ENCODE results near the gene GNG3. TPM values are rescaled to one million over a fixed set of nuclear protein-coding genes. Genes with fewer than 3 reads are reported as not detected.
"Not testable (repeated sequence)": the region's sequence is repeated elsewhere in the genome, so short reads cannot be mapped to it uniquely, and the experiment has no call there.

GNG3 gene
- total RNA-seq, 1 donor from 2014 or later, result 20.0 TPM

GRCh38 chr11:62716206-62716605 is 8.7 kb downstream of the GNG3 start:
- no peak for FAIRE-seq
- no peak for DNase-seq (ENCODE audit: low spot score in 2 of 2)

- FAIRE-seq (no peak), DNase-seq (ENCODE audit: low spot score in 2 of 2) (no peak)
Measured at GRCh38 chr11:62716816-62717215, 9.3 kb downstream of the GNG3 start.

- no peak for DNase-seq (ENCODE audit: low spot score in 2 of 2)
- no peak for FAIRE-seq
Measured at GRCh38 chr11:62719302-62719978, 12.0 kb downstream of the GNG3 start.

GRCh38 chr11:62721994-62722393 is 14.5 kb downstream of the GNG3 start:
- FAIRE-seq, result no peak

GRCh38 chr11:62724171-62724570 is 16.7 kb downstream of the GNG3 start:
- no peak for DNase-seq (ENCODE audit: low spot score in 2 of 2)
- no peak for FAIRE-seq

More at GRCh38 chr11:62721994-62722393, 14.5 kb downstream of the GNG3 start:
- no peak for DNase-seq (ENCODE audit: low spot score in 2 of 2)

- FAIRE-seq (no peak), DNase-seq (ENCODE audit: low spot score in 2 of 2) (no peak)
Measured at GRCh38 chr11:62725646-62726045, 18.2 kb downstream of the GNG3 start.

GRCh38 chr11:62726156-62726914 is 18.9 kb downstream of the GNG3 start:
- no peak for FAIRE-seq
- DNase-seq (ENCODE audit: low spot score in 2 of 2), result no peak

GRCh38 chr11:62726915-62727164 is 19.4 kb downstream of the GNG3 start:
- peak in 1 of 2 donors; percentile 78 for DNase-seq (ENCODE audit: low spot score in 2 of 2)
- no peak for FAIRE-seq

GRCh38 chr11:62727165-62727871 is 19.8 kb downstream of the GNG3 start, which contains the start of gene HNRNPUL2:
TSS of gene HNRNPUL2 (minus strand) at chr11:62727457. CDS start at chr11:62727156, 301 bp downstream.
- FAIRE-seq, result no peak
- peak; percentile 93 to 96 for DNase-seq (ENCODE audit: low spot score in 2 of 2)

- peak; percentile 83 to 84 for DNase-seq (ENCODE audit: low spot score in 2 of 2)
- FAIRE-seq, result peak; percentile 33
Measured at GRCh38 chr11:62727872-62728170, 20.3 kb downstream of the GNG3 start.

GRCh38 chr11:62728171-62728988 is 20.9 kb downstream of the GNG3 start, which contains the start of gene TTC9C:
TSS of gene TTC9C (plus strand) at chr11:62728486. CDS start at chr11:62728849, 363 bp downstream.
- DNase-seq (ENCODE audit: low spot score in 2 of 2) (peak; percentile 73 to 75), FAIRE-seq (no peak)

GRCh38 chr11:62730076-62730475 is 22.6 kb downstream of the GNG3 start:
- not testable (repeated sequence) for DNase-seq (ENCODE audit: low spot score in 2 of 2); FAIRE-seq

GRCh38 chr11:62732830-62733229 is 25.4 kb downstream of the GNG3 start:
- no peak for FAIRE-seq
- no peak for DNase-seq (ENCODE audit: low spot score in 2 of 2)

GRCh38 chr11:62737196-62737595 is 29.7 kb downstream of the GNG3 start:
- DNase-seq (ENCODE audit: low spot score in 2 of 2), result no peak
- FAIRE-seq, result no peak

GRCh38 chr11:62747475-62748160 is 40.1 kb downstream of the GNG3 start:
- DNase-seq (ENCODE audit: low spot score in 2 of 2), result no peak
- no peak for FAIRE-seq

GRCh38 chr11:62749931-62750330 is 42.5 kb downstream of the GNG3 start:
- DNase-seq (ENCODE audit: low spot score in 2 of 2); FAIRE-seq: not testable (repeated sequence)

GRCh38 chr11:62752177-62752785 is 44.8 kb downstream of the GNG3 start:
- FAIRE-seq, result no peak

GRCh38 chr11:62752994-62753735 is 45.7 kb downstream of the GNG3 start:
- DNase-seq (ENCODE audit: low spot score in 2 of 2), result no peak
- no peak for FAIRE-seq

More at GRCh38 chr11:62752177-62752785, 44.8 kb downstream of the GNG3 start:
- DNase-seq (ENCODE audit: low spot score in 2 of 2), result no peak
